Cardiac muscle cell (in vitro differentiated cells and primary cell): ENCODE data around the gene ZNF804A. TPM values are rescaled to one million over a fixed set of nuclear protein-coding genes. Genes with fewer than 3 reads are reported as not detected.

ENCODE experiments used
- DNase-seq, 2 donors: peaks; one replicate each; pipeline versions ENCODE4 v3.0.0 to v3.0.0-alpha.2; 2010 to 2017; ENCODE audit warnings: low read depth in 1 of 2, low spot score in 1 of 2
- H3K27ac ChIP-seq: fragments of 200-600 bp; sonication (generic); 2 replicates; pipeline ENCODE4 v1.5.1; 2016
- H3K27me3 ChIP-seq: fragments of 200-600 bp; sonication (generic); 2 replicates; pipeline ENCODE4 v1.6.0; 2016; ENCODE audit warnings: control low read depth
- H3K36me3 ChIP-seq: fragments of 200-600 bp; sonication (generic); 2 replicates; pipeline ENCODE4 v1.5.1; 2016; ENCODE audit warnings: control low read depth
- H3K4me1 ChIP-seq: fragments of 200-600 bp; sonication (generic); 2 replicates; pipeline ENCODE4 v1.8.1; 2017; ENCODE audit warnings: low read depth, mild to moderate bottlenecking, mixed run types
- H3K4me3 ChIP-seq: fragments of 200-600 bp; sonication (generic); 2 replicates; pipeline ENCODE4 v1.5.1; 2016; ENCODE audit warnings: mild to moderate bottlenecking
- H3K9me3 ChIP-seq: fragments of 200-600 bp; sonication (generic); 2 replicates; pipeline ENCODE4 v1.5.1; 2017; ENCODE audit warnings: low read depth, mild to moderate bottlenecking, control low read depth
- polyA plus RNA-seq: library from polyadenylated mRNA; unstranded; fragments of >200 nt; fragmentation: Nextera tagmentation; extraction: Ambion mirVana; gene quantifications from 2 replicates; pipeline ENCODE4 v1.2.1, GENCODE V29; 2016
- total RNA-seq: library from RNA; depleted of rRNA; stranded (reverse); fragments of >200 nt; gene quantifications from 2 replicates; pipeline ENCODE4 v1.2.3, GENCODE V29; 2016
- TF ChIP-seq, protein P1 (sequence below): IDR thresholded peaks from 2 replicates; pipeline ENCODE4 v1.5.1; 2012; ENCODE audit warnings: low read depth, mild to moderate bottlenecking, low read length

The ZNF804A gene
- total and polyA plus RNA-seq, 2 experiments from 2014 or later = 0.12 TPM; not detected in 1

DNA sequence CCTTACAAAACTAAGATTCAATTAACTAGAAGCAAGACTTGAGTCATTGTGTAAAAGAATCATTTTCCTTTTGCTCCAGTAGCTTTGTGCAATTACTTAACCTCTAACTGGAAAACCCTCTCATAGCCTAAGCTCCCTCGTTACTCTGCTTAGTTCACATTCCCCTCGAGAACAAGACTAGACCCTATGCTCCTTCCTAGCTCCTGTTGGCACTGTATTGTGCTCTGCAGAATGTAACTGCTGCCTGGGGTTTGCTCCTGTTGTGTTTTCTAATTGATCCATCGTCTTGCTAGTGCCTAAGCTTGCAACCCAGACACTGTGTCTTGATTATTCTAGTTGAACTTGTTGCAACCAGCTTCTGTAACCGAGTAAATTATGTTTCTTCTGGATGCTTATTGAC is 347.0 kb downstream of the ZNF804A start:
- Histone ChIP-seq H3K27me3 (no peaks in the 10 kb centered on the region), H3K4me3 (no peak overlapping the region), H3K36me3 (no peaks in the 10 kb centered on the region), H3K27ac (no peak overlapping the region), H3K9me3 (no peaks in the 10 kb centered on the region), H3K4me1 (no peaks in the 10 kb centered on the region)
- DNase-seq = peak in 1 of 2 donors; percentile 4
- TF ChIP-seq, protein P1, sequence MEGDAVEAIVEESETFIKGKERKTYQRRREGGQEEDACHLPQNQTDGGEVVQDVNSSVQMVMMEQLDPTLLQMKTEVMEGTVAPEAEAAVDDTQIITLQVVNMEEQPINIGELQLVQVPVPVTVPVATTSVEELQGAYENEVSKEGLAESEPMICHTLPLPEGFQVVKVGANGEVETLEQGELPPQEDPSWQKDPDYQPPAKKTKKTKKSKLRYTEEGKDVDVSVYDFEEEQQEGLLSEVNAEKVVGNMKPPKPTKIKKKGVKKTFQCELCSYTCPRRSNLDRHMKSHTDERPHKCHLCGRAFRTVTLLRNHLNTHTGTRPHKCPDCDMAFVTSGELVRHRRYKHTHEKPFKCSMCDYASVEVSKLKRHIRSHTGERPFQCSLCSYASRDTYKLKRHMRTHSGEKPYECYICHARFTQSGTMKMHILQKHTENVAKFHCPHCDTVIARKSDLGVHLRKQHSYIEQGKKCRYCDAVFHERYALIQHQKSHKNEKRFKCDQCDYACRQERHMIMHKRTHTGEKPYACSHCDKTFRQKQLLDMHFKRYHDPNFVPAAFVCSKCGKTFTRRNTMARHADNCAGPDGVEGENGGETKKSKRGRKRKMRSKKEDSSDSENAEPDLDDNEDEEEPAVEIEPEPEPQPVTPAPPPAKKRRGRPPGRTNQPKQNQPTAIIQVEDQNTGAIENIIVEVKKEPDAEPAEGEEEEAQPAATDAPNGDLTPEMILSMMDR = no peak

DNA sequence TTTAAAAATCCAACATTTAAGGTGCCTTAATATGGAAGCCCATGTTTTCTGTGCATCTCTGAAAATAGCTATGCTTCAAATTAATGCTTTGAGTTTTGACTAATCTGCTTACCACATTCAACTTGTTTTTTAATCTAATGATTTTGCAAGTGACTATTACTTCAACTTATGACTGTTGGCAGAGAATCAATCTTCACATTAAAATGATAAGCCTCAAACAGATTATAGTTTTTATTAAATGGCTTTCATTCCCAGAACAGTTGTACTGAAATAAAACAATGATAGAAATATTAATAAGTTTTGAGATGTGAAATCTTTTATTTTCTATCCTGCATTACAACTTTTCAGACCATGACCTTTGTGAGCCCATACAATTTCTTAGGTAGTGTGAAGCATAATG is 347.5 kb downstream of the ZNF804A start:
- Histone ChIP-seq H3K27ac (no peak overlapping the region), H3K4me3 (no peak overlapping the region), H3K27me3 (no peaks in the 10 kb centered on the region), H3K36me3 (no peaks in the 10 kb centered on the region), H3K4me1 (no peaks in the 10 kb centered on the region), H3K9me3 (no peaks in the 10 kb centered on the region)
- TF ChIP-seq, protein P1 = no peak
- DNase-seq = no peak

DNA sequence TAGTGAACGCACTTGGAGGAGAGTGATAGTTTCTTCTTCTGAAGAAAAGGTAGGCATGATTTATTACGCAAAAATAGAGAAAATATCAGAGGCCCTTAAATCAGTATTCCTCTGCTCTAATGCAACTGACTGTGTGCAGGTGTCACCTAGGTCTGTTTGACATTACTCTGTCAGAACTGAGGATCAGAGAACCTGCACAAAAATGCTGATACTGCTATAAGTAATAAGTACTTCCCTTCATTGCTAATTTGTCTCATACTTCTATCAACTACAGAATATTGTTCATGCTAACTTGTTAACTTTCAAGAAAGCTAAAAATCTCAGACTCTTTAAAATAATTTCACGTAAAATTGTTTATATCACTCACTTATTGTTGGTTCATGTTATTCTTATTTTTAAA is 358.5 kb downstream of the ZNF804A start:
- Histone ChIP-seq H3K27ac (no peak overlapping the region), H3K9me3 (no peaks in the 10 kb centered on the region), H3K36me3 (no peaks in the 10 kb centered on the region), H3K4me1 (no peaks in the 10 kb centered on the region), H3K27me3 (no peaks in the 10 kb centered on the region), H3K4me3 (no peak overlapping the region)
- TF ChIP-seq, protein P1 = no peak
- no peak for DNase-seq

DNA sequence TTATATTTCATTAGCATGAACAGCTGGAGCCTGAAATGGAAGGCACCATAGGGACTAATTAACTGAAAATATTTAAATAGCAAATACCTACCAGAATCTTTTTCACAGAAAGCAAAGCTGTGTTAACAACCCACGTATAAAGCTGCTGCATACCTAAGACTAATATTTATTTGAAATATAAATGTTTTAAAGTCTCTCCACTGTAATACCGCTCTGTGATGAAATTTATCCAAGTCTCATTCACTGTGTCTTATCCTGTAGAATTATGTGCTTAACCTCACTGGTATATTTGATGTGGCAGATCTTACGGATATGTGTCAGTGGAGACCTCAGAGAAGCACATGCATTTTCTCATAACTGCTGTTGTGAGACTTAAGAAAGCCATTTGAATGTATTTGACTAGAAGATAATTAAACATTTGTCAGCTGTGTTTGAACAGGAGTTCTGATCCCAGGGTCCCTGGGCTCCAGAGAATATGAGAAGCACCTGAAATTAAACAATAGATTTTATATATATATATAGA is 373.3 kb downstream of the ZNF804A start:
- Histone ChIP-seq H3K27ac (no peak overlapping the region), H3K4me1 (no peaks in the 10 kb centered on the region), H3K4me3 (no peak overlapping the region), H3K9me3 (no peaks in the 10 kb centered on the region), H3K27me3 (no peaks in the 10 kb centered on the region), H3K36me3 (no peaks in the 10 kb centered on the region)
- DNase-seq = no peak
- TF ChIP-seq, protein P1 = no peak
